ENCODE data around the gene KCNH4.
"Not testable (repeated sequence)": the region's sequence is repeated elsewhere in the genome, so short reads cannot be mapped to it uniquely, and the experiment has no call there.

The KCNH4 gene

GRCh38 chr17:42180922-42181850, at the start of gene KCNH4:
Gene KCNH4 (minus strand): TSS chr17:42181142. CDS start chr17:42180945, 197 bp downstream.
- peak; percentile 88 for DNase-seq (ENCODE audit: low spot score)

- DNase-seq (ENCODE audit: low spot score) = no peak
These were observed 49.3 kb upstream of the KCNH4 start for GRCh38 chr17:42230225-42230624.

- DNase-seq (ENCODE audit: low spot score) = no peak
These were observed 47.1 kb upstream of the KCNH4 start for GRCh38 chr17:42227849-42228700.

- DNase-seq (ENCODE audit: low spot score) = no peak
These were observed 44.7 kb upstream of the KCNH4 start for GRCh38 chr17:42225646-42226045.

GRCh38 chr17:42224651-42225050, 43.7 kb upstream of the KCNH4 start:
- DNase-seq (ENCODE audit: low spot score) = no peak

GRCh38 chr17:42221886-42222745, 41.2 kb upstream of the KCNH4 start:
- DNase-seq (ENCODE audit: low spot score) = peak; percentile 58

- DNase-seq (ENCODE audit: low spot score) = not testable (repeated sequence)
These were observed 38.3 kb upstream of the KCNH4 start for GRCh38 chr17:42219280-42219679.

- no peak for DNase-seq (ENCODE audit: low spot score)
These were observed 33.2 kb upstream of the KCNH4 start for GRCh38 chr17:42214156-42214555.

- DNase-seq (ENCODE audit: low spot score) = no peak
These were observed 31.4 kb upstream of the KCNH4 start for GRCh38 chr17:42212382-42212781.

- DNase-seq (ENCODE audit: low spot score) = not testable (repeated sequence)
These were observed 31.0 kb upstream of the KCNH4 start for GRCh38 chr17:42211921-42212341.

- DNase-seq (ENCODE audit: low spot score) = no peak
These were observed 29.1 kb upstream of the KCNH4 start for GRCh38 chr17:42210046-42210445.

- DNase-seq (ENCODE audit: low spot score) = not testable (repeated sequence)
These were observed 25.2 kb upstream of the KCNH4 start for GRCh38 chr17:42206153-42206612.

- DNase-seq (ENCODE audit: low spot score) = no peak
These were observed 22.4 kb upstream of the KCNH4 start for GRCh38 chr17:42203354-42203753.

GRCh38 chr17:42202696-42203095, 21.8 kb upstream of the KCNH4 start:
- DNase-seq (ENCODE audit: low spot score) = no peak

GRCh38 chr17:42202159-42202558, 21.2 kb upstream of the KCNH4 start:
- DNase-seq (ENCODE audit: low spot score) = no peak

GRCh38 chr17:42201458-42201772, 20.5 kb upstream of the KCNH4 start:
- no peak for DNase-seq (ENCODE audit: low spot score)

- DNase-seq (ENCODE audit: low spot score) = no peak
These were observed 19.9 kb upstream of the KCNH4 start for GRCh38 chr17:42200706-42201457.

GRCh38 chr17:42199416-42200011, 18.6 kb upstream of the KCNH4 start:
- DNase-seq (ENCODE audit: low spot score) = no peak

GRCh38 chr17:42198897-42199296, 18.0 kb upstream of the KCNH4 start:
- peak; percentile 20 for DNase-seq (ENCODE audit: low spot score)

GRCh38 chr17:42197564-42198156, 16.7 kb upstream of the KCNH4 start:
- DNase-seq (ENCODE audit: low spot score) = no peak
